ENCODE data around the gene LCE3B. TPM values are rescaled to one million over a fixed set of nuclear protein-coding genes. Genes with fewer than 3 reads are reported as not detected.
"Not testable (repeated sequence)": the region's sequence is repeated elsewhere in the genome, so short reads cannot be mapped to it uniquely, and the experiment has no call there.

The LCE3B gene
- polyA plus RNA-seq, 1 of the 3 experiments (the other 2 are of a cell fraction) = not detected

DNA sequence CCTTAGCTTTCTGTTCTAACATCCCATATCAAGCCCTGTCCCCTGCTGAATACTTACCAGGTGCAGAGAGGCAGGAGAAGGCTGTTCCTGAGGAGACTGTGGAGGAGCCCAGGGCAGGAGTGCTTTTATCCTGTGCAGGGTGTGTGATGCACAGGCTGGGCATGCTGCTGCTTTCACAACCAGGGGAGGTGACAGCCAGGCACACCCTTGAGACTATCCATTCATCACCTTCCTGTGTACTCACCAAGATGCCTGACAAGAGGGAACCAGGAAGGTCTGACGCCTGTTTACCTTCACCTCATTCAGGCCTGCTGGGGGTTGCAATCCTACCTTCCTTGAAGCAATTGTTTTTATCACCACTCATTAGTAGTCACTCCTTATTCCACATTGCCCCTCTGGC lies 46.9 kb upstream of the LCE3B start, which contains the start of gene LCE3E:
LCE3E (minus strand) TSS at position 100 of the 400 bp plus-strand sequence. CDS start 572 bp downstream, outside the sequence.
- H3K27me3 ChIP-seq (ENCODE audit: insufficient read depth) = no peaks in the 10 kb centered on the region
- 10% methylated on average over 1 of the region's 1 CpG for WGBS (ENCODE audit: low lambda C conversion rate)

GRCh38 chr1:152577168-152577567 lies 36.4 kb upstream of the LCE3B start:
- no peaks in the 10 kb centered on the region for H3K36me3 ChIP-seq (replicated peaks in 1 of 2; ENCODE audit: control insufficient read depth in 1 of 2, insufficient read depth in 2 of 2, low read length in 1 of 2)
- TF ChIP-seq MXI1 (IDR thresholded peaks at IDR 0.05; ENCODE audit: low read depth, low read length) (no peak), YY1 (IDR thresholded peaks at IDR 0.05; ENCODE audit: low read depth) (no peak), SMC3 (IDR thresholded peaks at IDR 0.05; ENCODE audit: low read depth, low read length) (no peak), FOSL2 (IDR thresholded peaks at IDR 0.05; ENCODE audit: borderline replicate concordance, low read depth) (no peak), MAX (IDR thresholded peaks at IDR 0.05; ENCODE audit: low read depth) (no peak), TEAD4 (IDR thresholded peaks at IDR 0.05; ENCODE audit: borderline replicate concordance, insufficient read depth) (no peak), RCOR1 (IDR thresholded peaks at IDR 0.05; ENCODE audit: low read length) (no peak), SIN3A (IDR thresholded peaks at IDR 0.05; ENCODE audit: borderline replicate concordance, low read depth, low read length) (no peak), POLR2AphosphoS5 (IDR thresholded peaks at IDR 0.05; ENCODE audit: low read depth, low read length) (no peak), FOXM1 (IDR thresholded peaks at IDR 0.05; ENCODE audit: low read depth) (no peak)
- no peak overlapping the region for H3K4me2 ChIP-seq
- H3K9me3 ChIP-seq = no peaks in the 10 kb centered on the region
- no peak overlapping the region for H3K9ac ChIP-seq
- ChIA-PET CTCF (no interaction called here), POLR2A (no interaction called here)
- no peak overlapping the region for H3K4me3 ChIP-seq (ENCODE audit: low read depth in 2 of 2, low read length in 1 of 2)
- 14% methylated on average over 2 of the region's 2 CpGs for WGBS (ENCODE audit: low lambda C conversion rate)
- H3K79me2 ChIP-seq (ENCODE audit: insufficient read depth) = no peaks in the 10 kb centered on the region
- no peaks in the 10 kb centered on the region for H4K20me1 ChIP-seq (ENCODE audit: insufficient read depth)
- H3K27ac ChIP-seq (ENCODE audit: low read depth in 2 of 2, low read length in 1 of 2) = no peak overlapping the region
- H3K4me1 ChIP-seq (ENCODE audit: control insufficient read depth in 1 of 2, insufficient read depth in 2 of 2, low read depth in 1 of 2, low read length in 1 of 2) = no peaks in the 10 kb centered on the region
- no peak overlapping the region for H2AFZ ChIP-seq (ENCODE audit: low read depth)
- H3K9me2 ChIP-seq = no peaks in the 10 kb centered on the region
- H3K27me3 ChIP-seq (ENCODE audit: insufficient read depth) = no peaks in the 10 kb centered on the region; the same call in 1 of the 2 replicates
- DNase-seq = no peak
- H3F3A ChIP-seq (replicated peaks; ENCODE audit: insufficient read depth) = no peaks in the 10 kb centered on the region

More for the DNA sequence above, 46.9 kb upstream of the LCE3B start, which contains the start of gene LCE3E:
- CTCF ChIA-PET = no interaction called here
- no peaks in the 10 kb centered on the region for H3K79me2 ChIP-seq (ENCODE audit: insufficient read depth)
- H3K27ac ChIP-seq (ENCODE audit: low read depth in 2 of 2, low read length in 1 of 2) = no peak within 1 kb of the TSS
- H3K36me3 ChIP-seq (replicated peaks in 1 of 2; ENCODE audit: control insufficient read depth in 1 of 2, insufficient read depth in 2 of 2, low read length in 1 of 2) = no peaks in the 10 kb centered on the region
- no peaks in the 10 kb centered on the region for H4K20me1 ChIP-seq (ENCODE audit: insufficient read depth)
- H3K4me2 ChIP-seq = no peak within 1 kb of the TSS
- no peaks in the 10 kb centered on the region for H3K9me3 ChIP-seq
- H2AFZ ChIP-seq (ENCODE audit: low read depth) = no peak within 1 kb of the TSS
- H3K4me1 ChIP-seq (ENCODE audit: control insufficient read depth in 1 of 2, insufficient read depth in 2 of 2, low read depth in 1 of 2, low read length in 1 of 2) = no peaks in the 10 kb centered on the region
- TF ChIP-seq GABPA (IDR thresholded peaks at IDR 0.05; ENCODE audit: low read depth) = no peak
- TF ChIP-seq RXRA (IDR thresholded peaks at IDR 0.05; ENCODE audit: borderline replicate concordance, low read depth) = no peak
- no peak for TF ChIP-seq EZH2phosphoT487 (IDR thresholded peaks at IDR 0.05; ENCODE audit: borderline replicate concordance, low read depth)
- no peak for TF ChIP-seq ELF1 (IDR thresholded peaks at IDR 0.05)
- TF ChIP-seq, protein P1, sequence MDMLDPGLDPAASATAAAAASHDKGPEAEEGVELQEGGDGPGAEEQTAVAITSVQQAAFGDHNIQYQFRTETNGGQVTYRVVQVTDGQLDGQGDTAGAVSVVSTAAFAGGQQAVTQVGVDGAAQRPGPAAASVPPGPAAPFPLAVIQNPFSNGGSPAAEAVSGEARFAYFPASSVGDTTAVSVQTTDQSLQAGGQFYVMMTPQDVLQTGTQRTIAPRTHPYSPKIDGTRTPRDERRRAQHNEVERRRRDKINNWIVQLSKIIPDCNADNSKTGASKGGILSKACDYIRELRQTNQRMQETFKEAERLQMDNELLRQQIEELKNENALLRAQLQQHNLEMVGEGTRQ (IDR thresholded peaks at IDR 0.05; ENCODE audit: borderline replicate concordance, low read depth, low read length) = no peak
- TF ChIP-seq, protein P2, sequence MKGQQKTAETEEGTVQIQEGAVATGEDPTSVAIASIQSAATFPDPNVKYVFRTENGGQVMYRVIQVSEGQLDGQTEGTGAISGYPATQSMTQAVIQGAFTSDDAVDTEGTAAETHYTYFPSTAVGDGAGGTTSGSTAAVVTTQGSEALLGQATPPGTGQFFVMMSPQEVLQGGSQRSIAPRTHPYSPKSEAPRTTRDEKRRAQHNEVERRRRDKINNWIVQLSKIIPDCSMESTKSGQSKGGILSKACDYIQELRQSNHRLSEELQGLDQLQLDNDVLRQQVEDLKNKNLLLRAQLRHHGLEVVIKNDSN (IDR thresholded peaks at IDR 0.05; ENCODE audit: borderline replicate concordance, low read depth) = no peak
- TF ChIP-seq CHD2 (IDR thresholded peaks at IDR 0.05; ENCODE audit: low read length, partially characterized antibody) = no peak
- H3F3A ChIP-seq (replicated peaks; ENCODE audit: insufficient read depth) = no peaks in the 10 kb centered on the region
- no peak for DNase-seq
- POLR2A ChIA-PET = no interaction called here
- no peak within 1 kb of the TSS for H3K9ac ChIP-seq
- H3K4me3 ChIP-seq (ENCODE audit: low read depth in 2 of 2, low read length in 1 of 2) = no peak within 1 kb of the TSS
- no peaks in the 10 kb centered on the region for H3K9me2 ChIP-seq

DNA sequence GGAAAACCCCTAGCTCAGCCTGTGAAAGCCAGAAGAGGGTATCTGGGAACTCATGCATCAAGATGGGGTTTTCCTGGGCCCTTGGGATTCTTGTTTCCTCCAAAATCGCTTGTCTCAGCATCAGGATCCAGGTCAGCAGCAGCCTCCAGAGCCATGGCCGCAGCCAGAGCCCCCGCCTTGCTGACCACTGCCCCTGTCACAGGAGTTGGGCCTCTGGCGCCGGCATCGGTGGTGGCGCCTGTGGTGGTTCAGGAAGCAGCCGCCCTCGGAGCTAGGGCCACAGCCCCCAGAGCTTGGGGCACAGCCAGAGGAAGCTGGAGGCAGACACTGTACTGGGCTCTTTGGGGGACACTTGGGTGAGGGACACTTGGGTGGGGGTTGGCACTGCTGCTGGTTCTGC lies 34.1 kb upstream of the LCE3B start:
- H4K20me1 ChIP-seq (ENCODE audit: insufficient read depth); H3K27me3 ChIP-seq (ENCODE audit: insufficient read depth); CTCF ChIA-PET; H3K9me2 ChIP-seq; H2AFZ ChIP-seq (ENCODE audit: low read depth); H3K27ac ChIP-seq (ENCODE audit: low read depth in 2 of 2, low read length in 1 of 2); H3K4me1 ChIP-seq (ENCODE audit: control insufficient read depth in 1 of 2, insufficient read depth in 2 of 2, low read depth in 1 of 2, low read length in 1 of 2); H3K36me3 ChIP-seq (replicated peaks in 1 of 2; ENCODE audit: control insufficient read depth in 1 of 2, insufficient read depth in 2 of 2, low read length in 1 of 2); H3K4me2 ChIP-seq; H3K4me3 ChIP-seq (ENCODE audit: low read depth in 2 of 2, low read length in 1 of 2); POLR2A ChIA-PET; H3F3A ChIP-seq (replicated peaks; ENCODE audit: insufficient read depth); H3K9ac ChIP-seq; DNase-seq; H3K9me3 ChIP-seq; H3K79me2 ChIP-seq (ENCODE audit: insufficient read depth): not testable (repeated sequence)
- WGBS (ENCODE audit: low lambda C conversion rate) = 13% methylated on average over 9 of the region's 9 CpGs

Measured in SK-N-SH (cell line).